H9 (cell line): Measurements from ENCODE around the gene TRIM17. TPM values are rescaled to one million over a fixed set of nuclear protein-coding genes. Genes with fewer than 3 reads are reported as not detected.

ENCODE experiments used
- DNase-seq: peaks from one replicate; pipeline ENCODE4 v3.0.0-alpha.2; 2017
- H2AFZ ChIP-seq: one replicate; pipeline ENCODE4 v1.6.1; 2013; ENCODE audit warnings: mild to moderate bottlenecking, low read length, control low read depth, moderate library complexity
- H2AK5ac ChIP-seq: 2 replicates; pipeline ENCODE4 v1.6.1; 2013; ENCODE audit warnings: low read length, control low read depth, mixed read lengths; ENCODE audit not compliant: insufficient read length
- H2BK120ac ChIP-seq: one replicate; pipeline ENCODE4 v1.6.1; 2013; ENCODE audit warnings: low read depth, mild to moderate bottlenecking, low read length, control low read depth, inconsistent platforms; ENCODE audit not compliant: poor library complexity, severe bottlenecking
- H2BK12ac ChIP-seq: 2 replicates; pipeline ENCODE4 v1.6.1; 2013; ENCODE audit warnings: low read length, control low read depth, mixed read lengths, low read depth; ENCODE audit not compliant: insufficient read length
- H2BK15ac ChIP-seq: 2 replicates; pipeline ENCODE4 v1.6.1; 2013; ENCODE audit warnings: low read depth, low read length, control low read depth
- H2BK20ac ChIP-seq: one replicate; pipeline ENCODE4 v1.6.1; 2013; ENCODE audit warnings: low read depth, mild to moderate bottlenecking, low read length, control low read depth, inconsistent platforms; ENCODE audit not compliant: poor library complexity, severe bottlenecking
- H2BK5ac ChIP-seq: 2 replicates; pipeline ENCODE4 v1.6.1; 2013; ENCODE audit warnings: low read length, control low read depth, mixed read lengths; ENCODE audit not compliant: insufficient read length
- H3K14ac ChIP-seq: 2 replicates; pipeline ENCODE4 v1.6.1; 2013; ENCODE audit warnings: low read length, control low read depth; ENCODE audit not compliant: insufficient read depth
- H3K18ac ChIP-seq: 2 replicates; pipeline ENCODE4 v1.6.1; 2013; ENCODE audit warnings: low read depth, mild to moderate bottlenecking, mixed read lengths, low read length, control low read depth; ENCODE audit not compliant: insufficient read length
- H3K23ac ChIP-seq: 2 replicates; pipeline ENCODE4 v1.6.1; 2013; ENCODE audit warnings: low read length, control low read depth, mixed read lengths, low read depth; ENCODE audit not compliant: insufficient read length
- H3K23me2 ChIP-seq: 2 replicates; pipeline ENCODE4 v1.6.1; 2013; ENCODE audit warnings: low read depth, mild to moderate bottlenecking, mixed read lengths, low read length, control low read depth; ENCODE audit not compliant: insufficient read length, poor library complexity, severe bottlenecking
- H3K27ac ChIP-seq: 2 replicates; pipeline ENCODE4 v1.5.1; 2013; ENCODE audit warnings: low read length, control low read depth, mixed read lengths, low read depth; ENCODE audit not compliant: insufficient read length
- H3K27me3 ChIP-seq: 2 replicates; pipeline ENCODE4 v1.6.1; 2013; ENCODE audit warnings: low read length, control low read depth, inconsistent platforms; ENCODE audit not compliant: insufficient read depth
- H3K4ac ChIP-seq: 2 replicates; pipeline ENCODE4 v1.6.1; 2013; ENCODE audit warnings: low read depth, mild to moderate bottlenecking, control low read depth, inconsistent platforms, low read length, moderate library complexity
- H3K4me1 ChIP-seq: 2 replicates; pipeline ENCODE4 v1.6.1; 2013; ENCODE audit warnings: low read length, control low read depth, inconsistent platforms; ENCODE audit not compliant: insufficient read depth
- H3K4me2 ChIP-seq: 2 replicates; pipeline ENCODE4 v1.6.1; 2013; ENCODE audit warnings: low read length, control low read depth, mixed read lengths; ENCODE audit not compliant: insufficient read length, insufficient read depth
- H3K56ac ChIP-seq: 2 replicates; pipeline ENCODE4 v1.6.1; 2013; ENCODE audit warnings: low read depth, mild to moderate bottlenecking, mixed read lengths, low read length, control low read depth; ENCODE audit not compliant: insufficient read length
- H3K79me1 ChIP-seq: 2 replicates; pipeline ENCODE4 v1.6.1; 2013; ENCODE audit warnings: low read depth, mild to moderate bottlenecking, moderate library complexity, low read length, control low read depth, inconsistent platforms; ENCODE audit not compliant: insufficient read depth, poor library complexity, severe bottlenecking
- H3K79me2 ChIP-seq: 2 replicates; pipeline ENCODE4 v1.6.1; 2013; ENCODE audit warnings: low read length, control low read depth, inconsistent platforms; ENCODE audit not compliant: insufficient read depth
- H3K9ac ChIP-seq: 2 replicates; pipeline ENCODE4 v1.6.1; 2013; ENCODE audit warnings: low read length, control low read depth, mixed read lengths; ENCODE audit not compliant: insufficient read length; ENCODE audit errors: extremely low read depth
- H3K9me3 ChIP-seq: one replicate; pipeline ENCODE4 v1.6.1; 2013; ENCODE audit warnings: low read depth, low read length, inconsistent platforms; ENCODE audit not compliant: control insufficient read depth
- H3T11ph ChIP-seq: one replicate; pipeline ENCODE4 v1.6.1; 2013; ENCODE audit warnings: mild to moderate bottlenecking, low read length, control low read depth, inconsistent platforms
- H4K20me1 ChIP-seq: one replicate; pipeline ENCODE4 v1.6.1; 2013; ENCODE audit not compliant: control insufficient read depth, insufficient read length, insufficient read depth
- H4K5ac ChIP-seq: 2 replicates; pipeline ENCODE4 v1.6.1; 2013; ENCODE audit warnings: low read depth, mild to moderate bottlenecking, mixed read lengths, low read length, control low read depth; ENCODE audit not compliant: insufficient read length
- H4K8ac ChIP-seq: replicated peaks from 2 replicates; pipeline ENCODE4 v1.6.1; 2013; ENCODE audit warnings: low read length, control low read depth, mixed read lengths, low read depth; ENCODE audit not compliant: insufficient read length
- H4K91ac ChIP-seq: 2 replicates; pipeline ENCODE4 v1.6.1; 2013; ENCODE audit warnings: low read depth, mild to moderate bottlenecking, moderate library complexity, mixed read lengths, low read length, control low read depth; ENCODE audit not compliant: insufficient read length
- H3K27ac Mint-ChIP-seq, 3 experiments: 2 replicates in 2 of 3; 3 replicates in 1 of 3; pipeline ENCODE4 v1.8.0; 2020 to 2021; ENCODE audit warnings: mixed read lengths in 3 of 3, mild to moderate bottlenecking in 1 of 3, moderate library complexity in 1 of 3
- H3K27me3 Mint-ChIP-seq: 2 replicates; pipeline ENCODE4 v1.8.0; 2021; ENCODE audit warnings: low read depth, mild to moderate bottlenecking, moderate library complexity, mixed read lengths
- H3K36me3 Mint-ChIP-seq, 3 experiments: 2 replicates in 2 of 3; 3 replicates in 1 of 3; pipeline ENCODE4 v1.8.0; 2020 to 2021; ENCODE audit warnings: low read depth in 3 of 3, mixed read lengths in 3 of 3; ENCODE audit not compliant: insufficient read depth in 1 of 3
- H3K4me1 Mint-ChIP-seq, 2 experiments: 2 replicates each; pipeline ENCODE4 v1.8.0; 2020; ENCODE audit warnings: mixed read lengths in 2 of 2
- H3K4me3 Mint-ChIP-seq, 2 experiments: 2 replicates in 1 of 2; 3 replicates in 1 of 2; pipeline ENCODE4 v1.8.0; 2020 to 2021; ENCODE audit warnings: mild to moderate bottlenecking in 2 of 2, mixed read lengths in 2 of 2, moderate library complexity in 1 of 2
- H3K9me3 Mint-ChIP-seq, 2 experiments: 2 replicates in 1 of 2; 3 replicates in 1 of 2; pipeline ENCODE4 v1.8.0; 2020; ENCODE audit warnings: mild to moderate bottlenecking in 2 of 2, mixed read lengths in 2 of 2, moderate library complexity in 1 of 2
- CTCF ChIP-seq: fragments of 200-600 bp; sonication (generic); conservative IDR thresholded peaks from 3 replicates; pipeline ENCODE4 v1.8.0; 2021; ENCODE audit warnings: antibody characterized with exemption, mild to moderate bottlenecking
- WGBS: extraction: QIAGEN DNeasy Blood & Tissue Kit; methylation state at CpG from one replicate; pipeline ENCODE4 v1.1.7; 2013; ENCODE audit warnings: missing lambda C conversion rate, low lambda C conversion rate, mixed read lengths; ENCODE audit not compliant: insufficient read length; ENCODE audit errors: extremely low coverage; 5-methylcytosine and 5-hydroxymethylcytosine counted together
- total RNA-seq: library from RNA; stranded (reverse); gene quantifications from 2 replicates; pipeline ENCODE4 v1.2.1, GENCODE V29; 2021

Gene TRIM17
- total RNA-seq, 1 experiment from 2014 or later: 2.8 TPM

DNA sequence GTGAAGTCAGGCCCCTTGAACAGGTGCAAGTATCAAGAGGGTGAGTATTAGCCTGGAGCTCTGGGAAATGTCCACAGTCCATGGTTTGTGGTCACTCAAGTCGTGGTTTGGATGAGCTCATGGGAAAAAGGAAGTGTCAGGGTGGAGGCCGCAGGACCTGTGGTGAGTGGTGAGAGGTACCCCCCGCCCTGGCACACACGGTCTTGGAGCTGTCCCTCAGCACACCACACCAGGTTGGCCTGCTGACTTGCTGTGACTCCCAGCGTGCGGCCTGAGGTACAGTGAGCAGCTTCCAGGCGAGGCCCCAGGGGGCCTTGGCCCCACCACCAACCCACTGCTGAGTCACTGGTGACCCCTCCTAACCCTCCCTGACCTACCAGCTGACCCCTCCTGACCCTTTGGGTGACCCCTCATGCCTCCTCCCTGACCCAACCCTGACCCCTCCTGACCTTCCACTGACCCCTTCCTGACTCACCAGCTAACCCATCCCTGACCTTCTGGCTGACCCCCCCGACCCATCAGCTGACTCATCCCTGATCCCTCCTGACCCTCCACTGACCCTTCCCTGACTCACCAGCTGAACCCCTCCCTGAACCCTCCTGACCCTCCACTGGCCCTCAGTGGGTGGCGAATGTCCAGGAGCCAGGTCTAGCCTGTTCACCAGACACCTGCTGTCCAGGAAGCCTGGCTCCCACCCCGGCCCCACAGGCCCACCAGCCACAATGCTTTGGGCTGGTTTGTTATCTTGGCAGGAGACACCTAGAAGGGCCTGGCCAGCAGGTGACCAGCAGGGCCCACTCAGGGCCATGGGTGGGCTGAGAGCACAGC, 35.7 kb upstream of the TRIM17 start:
- no peak overlapping the region for H2BK12ac ChIP-seq
- no peaks in the 10 kb centered on the region for H3K9me3 Mint-ChIP-seq
- H3K4me1 Mint-ChIP-seq: peaks cover 11 to 16% of the 10 kb centered on the region in 2 experiments
- no peak overlapping the region for H2AK5ac ChIP-seq
- peaks cover 4 to 8% (median 5%) of the 10 kb centered on the region in 3 experiments; a peak in 6 of 7 replicates for H3K36me3 Mint-ChIP-seq
- DNase-seq: no peak
- H4K20me1 ChIP-seq: no peaks in the 10 kb centered on the region
- H3K18ac ChIP-seq: no peak overlapping the region
- no peak overlapping the region for H3K4me2 ChIP-seq
- no peak overlapping the region for H4K91ac ChIP-seq
- H3K79me2 ChIP-seq: no peaks in the 10 kb centered on the region
- no peak overlapping the region for H4K5ac ChIP-seq
- no peak overlapping the region for H3K23ac ChIP-seq
- no peak overlapping the region for H2BK120ac ChIP-seq
- no CpG with 5 or more reads among the region's 10 CpGs for WGBS
- H2AFZ ChIP-seq: no peak overlapping the region
- no peak overlapping the region for H4K8ac ChIP-seq
- no peak overlapping the region for H3K27ac ChIP-seq
- no peaks in the 10 kb centered on the region for H3K23me2 ChIP-seq
- H3K4me1 ChIP-seq: no peaks in the 10 kb centered on the region
- no peak overlapping the region for H3K4ac ChIP-seq
- H3K27me3 Mint-ChIP-seq: peaks cover 35% of the 10 kb centered on the region
- H3K9ac ChIP-seq: no peak overlapping the region
- H2BK20ac ChIP-seq: no peak overlapping the region
- TF ChIP-seq CTCF: no peak
- no peak overlapping the region for H3K27ac Mint-ChIP-seq
- H3K79me1 ChIP-seq: no peaks in the 10 kb centered on the region
- H2BK5ac ChIP-seq: no peak overlapping the region
- H2BK15ac ChIP-seq: no peak overlapping the region
- no peak overlapping the region for H3K14ac ChIP-seq
- peaks cover 1% of the 10 kb centered on the region; the same call in 1 of the 2 replicates for H3K27me3 ChIP-seq
- no peaks in the 10 kb centered on the region for H3K9me3 ChIP-seq
- no peak overlapping the region for H3K56ac ChIP-seq
- H3K4me3 Mint-ChIP-seq: no peak overlapping the region
- no peak overlapping the region for H3T11ph ChIP-seq
